Neutrophil (primary cell): ENCODE data around the gene CHTOP.

Source experiments
- H3K27ac ChIP-seq: fragments of 200-600 bp; sonication (generic); 2 replicates; pipeline ENCODE4 v1.5.1; 2016; ENCODE audit warnings: mild to moderate bottlenecking, moderate library complexity
- H3K27me3 ChIP-seq: fragments of 200-600 bp; sonication (generic); 2 replicates; pipeline ENCODE4 v1.6.0; 2016; ENCODE audit warnings: mild to moderate bottlenecking
- H3K36me3 ChIP-seq: fragments of 200-600 bp; sonication (generic); 2 replicates; pipeline ENCODE4 v1.5.1; 2017
- H3K4me1 ChIP-seq, 2 experiments: fragments of 200-600 bp in 1 of 2; sonication (generic) in 1 of 2; 1 replicate in 1 of 2; 2 replicates in 1 of 2; pipeline versions ENCODE4 v1.5.1 to v1.6.1; 2013 to 2016; ENCODE audit warnings: low read depth in 1 of 2, low read length in 1 of 2, mild to moderate bottlenecking in 1 of 2, moderate library complexity in 1 of 2; ENCODE audit not compliant: control insufficient read depth in 1 of 2, insufficient read depth in 1 of 2
- H3K4me3 ChIP-seq, 2 experiments: fragments of 200-600 bp in 1 of 2; sonication (generic) in 1 of 2; 1 replicate in 1 of 2; 2 replicates in 1 of 2; pipeline ENCODE4 v1.5.1; 2013 to 2016; ENCODE audit warnings: low read depth in 1 of 2, low read length in 1 of 2, mild to moderate bottlenecking in 1 of 2, moderate library complexity in 1 of 2
- H3K9me3 ChIP-seq: fragments of 200-600 bp; sonication (generic); 2 replicates; pipeline ENCODE4 v1.5.1; 2016
- TF ChIP-seq, protein P1 (sequence below): fragments of 200-600 bp; sonication (generic); IDR thresholded peaks from 2 replicates; pipeline ENCODE4 v1.5.1; 2016; ENCODE audit warnings: antibody characterized with exemption

CHTOP gene

DNA sequence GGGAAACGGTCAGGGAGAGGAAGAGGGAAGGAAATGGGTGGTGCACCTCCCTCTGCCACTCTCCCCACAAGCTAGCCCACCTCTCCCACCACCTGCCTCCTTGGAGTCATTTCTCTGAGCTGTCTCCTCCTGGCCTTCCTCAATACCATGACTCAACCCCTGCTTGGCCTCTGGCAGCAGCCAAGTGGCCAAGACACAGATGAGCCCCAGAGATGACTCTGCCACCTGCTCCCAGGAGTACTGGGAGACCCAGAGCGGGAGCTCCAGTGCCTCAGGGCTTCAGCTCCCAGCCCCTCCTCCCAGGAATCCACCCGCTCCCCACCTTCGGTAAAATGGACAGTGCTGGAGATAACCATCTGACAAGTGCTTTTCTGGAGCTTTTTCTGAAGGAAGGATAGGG is 23.5 kb upstream of the CHTOP start:
- Histone ChIP-seq H3K4me1 (no peaks in the 10 kb centered on the region), H3K9me3 (no peaks in the 10 kb centered on the region), H3K27me3 (peaks cover 36% of the 10 kb centered on the region), H3K27ac (no peak overlapping the region), H3K4me3 (no peak overlapping the region), H3K36me3 (no peaks in the 10 kb centered on the region)
- TF ChIP-seq, protein P1, sequence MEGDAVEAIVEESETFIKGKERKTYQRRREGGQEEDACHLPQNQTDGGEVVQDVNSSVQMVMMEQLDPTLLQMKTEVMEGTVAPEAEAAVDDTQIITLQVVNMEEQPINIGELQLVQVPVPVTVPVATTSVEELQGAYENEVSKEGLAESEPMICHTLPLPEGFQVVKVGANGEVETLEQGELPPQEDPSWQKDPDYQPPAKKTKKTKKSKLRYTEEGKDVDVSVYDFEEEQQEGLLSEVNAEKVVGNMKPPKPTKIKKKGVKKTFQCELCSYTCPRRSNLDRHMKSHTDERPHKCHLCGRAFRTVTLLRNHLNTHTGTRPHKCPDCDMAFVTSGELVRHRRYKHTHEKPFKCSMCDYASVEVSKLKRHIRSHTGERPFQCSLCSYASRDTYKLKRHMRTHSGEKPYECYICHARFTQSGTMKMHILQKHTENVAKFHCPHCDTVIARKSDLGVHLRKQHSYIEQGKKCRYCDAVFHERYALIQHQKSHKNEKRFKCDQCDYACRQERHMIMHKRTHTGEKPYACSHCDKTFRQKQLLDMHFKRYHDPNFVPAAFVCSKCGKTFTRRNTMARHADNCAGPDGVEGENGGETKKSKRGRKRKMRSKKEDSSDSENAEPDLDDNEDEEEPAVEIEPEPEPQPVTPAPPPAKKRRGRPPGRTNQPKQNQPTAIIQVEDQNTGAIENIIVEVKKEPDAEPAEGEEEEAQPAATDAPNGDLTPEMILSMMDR: no peak

DNA sequence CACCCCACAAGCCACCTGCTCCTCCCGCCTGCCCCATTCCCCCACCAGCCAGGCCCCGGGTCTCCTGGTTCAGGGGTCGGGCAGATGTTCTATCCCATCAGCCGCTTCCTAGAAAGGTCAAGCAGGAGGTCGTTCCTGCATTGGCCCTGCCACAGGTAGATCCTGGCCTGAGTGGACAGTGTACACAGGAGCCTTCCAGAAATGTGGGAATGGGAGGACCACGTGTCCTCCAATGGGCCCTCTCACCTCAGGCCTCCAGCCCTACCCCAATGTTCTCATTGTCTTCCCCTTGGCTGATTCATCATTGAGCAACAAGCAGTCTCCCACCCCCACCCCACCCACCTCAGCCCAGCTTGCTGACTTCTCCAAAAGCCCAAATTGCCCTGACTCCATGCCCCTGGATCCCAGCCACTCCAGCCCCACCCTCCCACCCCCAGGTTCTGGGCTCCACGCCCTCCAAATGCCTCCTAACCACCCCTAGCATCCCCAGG is 23.0 kb upstream of the CHTOP start:
- peaks cover 31% of the 10 kb centered on the region for H3K27me3 ChIP-seq
- no peak overlapping the region for H3K4me3 ChIP-seq
- TF ChIP-seq, protein P1: no peak
- H3K27ac ChIP-seq: no peak overlapping the region
- no peaks in the 10 kb centered on the region for H3K9me3 ChIP-seq
- H3K36me3 ChIP-seq: no peaks in the 10 kb centered on the region
- no peaks in the 10 kb centered on the region for H3K4me1 ChIP-seq

DNA sequence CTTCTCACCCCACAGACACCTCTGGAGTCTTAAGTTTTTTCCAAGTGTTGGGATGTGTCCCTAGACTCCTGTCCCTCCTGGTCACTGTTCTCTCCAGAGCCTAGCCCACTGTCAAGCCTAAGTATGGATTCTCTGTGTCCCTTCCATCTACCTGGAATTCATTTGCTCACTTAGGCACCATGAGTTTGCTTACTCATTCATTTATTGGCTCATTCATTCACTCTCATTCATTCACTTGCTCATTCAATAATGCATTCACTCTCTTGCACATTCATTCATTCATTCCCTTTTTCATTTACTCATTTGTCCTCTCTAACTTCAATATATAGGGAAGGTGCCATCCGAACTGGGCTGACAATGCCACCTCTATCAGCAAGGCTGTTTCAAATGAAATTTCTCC is 22.5 kb upstream of the CHTOP start:
- H3K36me3 ChIP-seq: no peaks in the 10 kb centered on the region
- H3K27me3 ChIP-seq: peaks cover 30% of the 10 kb centered on the region
- H3K9me3 ChIP-seq: no peaks in the 10 kb centered on the region
- TF ChIP-seq, protein P1: no peak
- no peak overlapping the region for H3K4me3 ChIP-seq
- no peak overlapping the region for H3K27ac ChIP-seq
- no peaks in the 10 kb centered on the region for H3K4me1 ChIP-seq

DNA sequence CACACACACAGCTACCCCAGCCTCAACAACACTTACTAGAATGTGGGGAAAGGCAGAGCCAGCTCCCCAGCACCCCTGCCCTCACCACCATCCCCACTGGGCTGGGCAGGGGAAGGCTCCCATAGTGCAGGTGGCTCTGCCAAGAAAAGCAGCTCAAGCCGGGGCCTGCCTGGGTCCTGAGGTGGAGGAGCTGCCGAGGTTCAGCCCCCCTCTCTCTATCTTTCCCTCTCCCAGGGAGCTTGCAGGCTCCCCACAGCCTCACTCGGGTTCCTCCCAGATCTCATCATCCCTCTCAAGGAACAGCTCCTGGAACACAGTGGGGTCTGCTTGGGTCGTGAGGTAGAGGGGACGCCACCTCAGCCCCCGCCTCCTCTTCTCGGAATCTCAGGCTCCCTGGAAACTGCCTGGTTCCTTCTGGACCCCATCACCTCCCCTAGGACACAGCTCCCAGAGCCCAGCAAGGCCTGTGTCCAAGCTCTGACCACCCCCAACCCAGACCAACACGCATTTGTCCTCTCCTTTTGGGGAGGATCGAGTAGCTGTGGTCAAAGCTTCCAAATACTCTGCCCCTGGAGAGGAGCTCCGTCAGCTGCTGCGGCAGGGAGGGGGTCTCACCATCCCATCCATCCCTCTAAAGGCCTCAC is 21.6 kb upstream of the CHTOP start:
- Histone ChIP-seq H3K4me1 (peaks cover 0 to under 1% of the 10 kb centered on the region in 2 experiments), H3K27ac (no peak overlapping the region)

DNA sequence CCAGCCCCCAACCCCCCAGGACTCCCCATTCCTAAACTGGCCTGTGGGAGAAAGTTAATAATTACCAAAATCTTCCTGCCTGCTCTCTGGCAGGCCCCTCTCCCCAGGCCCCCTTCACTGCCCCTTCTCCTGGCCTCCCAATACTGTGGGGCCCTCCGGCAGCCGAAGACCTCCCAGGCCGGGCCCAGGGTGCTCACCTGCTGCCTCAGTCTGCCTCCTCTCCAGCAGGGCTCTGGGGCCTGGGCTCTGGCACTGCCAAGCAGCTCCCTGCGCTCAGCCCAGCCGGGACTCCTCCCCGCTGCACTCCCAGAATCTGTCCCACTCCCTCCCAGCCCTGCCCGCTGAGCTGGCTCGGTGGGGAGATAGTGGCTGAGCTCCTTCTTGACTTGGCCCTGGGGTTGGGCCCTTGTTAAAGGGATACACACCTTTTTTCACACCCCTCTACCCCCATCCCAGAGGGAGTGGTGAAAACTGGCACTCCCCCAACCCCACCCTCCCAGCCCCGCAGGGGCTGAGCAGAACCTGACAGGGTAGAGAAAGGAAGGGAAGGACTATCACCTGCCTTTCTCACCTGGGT is 21.0 kb upstream of the CHTOP start, which contains the start of gene S100A16:
Gene S100A16, minus strand, starts transcription at position 383 of the 577 bp plus-strand sequence. CDS start 4,986 bp downstream, outside the sequence.
- peaks cover 0 to 7% of the 10 kb centered on the region in 2 experiments for H3K4me1 ChIP-seq
- TF ChIP-seq, protein P1: no peak
- H3K27me3 ChIP-seq: peaks cover 24% of the 10 kb centered on the region
- no peaks in the 10 kb centered on the region for H3K9me3 ChIP-seq
- H3K4me3 ChIP-seq: no peak within 1 kb of the TSS
- H3K36me3 ChIP-seq: no peaks in the 10 kb centered on the region
- H3K27ac ChIP-seq: no peak within 1 kb of the TSS

More for the DNA sequence above, 21.6 kb upstream of the CHTOP start:
- TF ChIP-seq, protein P1: no peak
- H3K27me3 ChIP-seq: peaks cover 24% of the 10 kb centered on the region
- H3K9me3 ChIP-seq: no peaks in the 10 kb centered on the region
- no peaks in the 10 kb centered on the region for H3K36me3 ChIP-seq
- H3K4me3 ChIP-seq: no peak overlapping the region
